ENCODE data around the gene MRFAP1L1.

GRCh38 chr4:6693231-6694176 lies 16.2 kb downstream of the MRFAP1L1 start, which contains the start of gene S100P:
- TF ChIP-seq CTCF (IDR thresholded peaks at IDR 0.05; ENCODE audit: insufficient read depth, low read depth, low read length) (no peak), EZH2 (IDR thresholded peaks at IDR 0.05; ENCODE audit: insufficient read depth, low read length) (no peak)

All from astrocyte (in vitro differentiated cells and primary cell).